Effector memory CD8-positive, alpha-beta T cell (primary cell): Measurements from ENCODE around the gene ELFN2.

ENCODE experiments used
- ATAC-seq: fragments of 150-1000 bp; cut with Tn5 transposase; replicated peaks from 2 replicates; pipeline ENCODE4 v1.10.0; 2021; ENCODE audit warnings: mild to moderate bottlenecking, moderate library complexity
- DNase-seq, 3 experiments: peaks; one replicate each; pipeline ENCODE4 v3.0.0; 2021
- H3K27ac Mint-ChIP-seq, 2 donors: one replicate each; pipeline ENCODE4 v1.8.0; 2022; ENCODE audit warnings: mild to moderate bottlenecking in 2 of 2, mixed read lengths in 2 of 2, moderate library complexity in 2 of 2
- H3K27me3 Mint-ChIP-seq, 2 donors: one replicate each; pipeline ENCODE4 v1.8.0; 2022; ENCODE audit warnings: mixed read lengths in 2 of 2
- H3K36me3 Mint-ChIP-seq: one replicate; pipeline ENCODE4 v1.8.0; 2022; ENCODE audit warnings: mild to moderate bottlenecking, moderate library complexity, mixed read lengths; ENCODE audit not compliant: insufficient read depth
- H3K4me1 Mint-ChIP-seq, 2 donors: one replicate each; pipeline ENCODE4 v1.8.0; 2022; ENCODE audit warnings: low read depth in 2 of 2, mixed read lengths in 2 of 2
- H3K4me3 Mint-ChIP-seq, 2 donors: one replicate each; pipeline ENCODE4 v1.8.0; 2022; ENCODE audit warnings: mild to moderate bottlenecking in 2 of 2, mixed read lengths in 2 of 2, moderate library complexity in 2 of 2
- H3K9me3 Mint-ChIP-seq, 2 donors: one replicate each; pipeline ENCODE4 v1.8.0; 2022; ENCODE audit warnings: mixed read lengths in 2 of 2

The ELFN2 gene

DNA sequence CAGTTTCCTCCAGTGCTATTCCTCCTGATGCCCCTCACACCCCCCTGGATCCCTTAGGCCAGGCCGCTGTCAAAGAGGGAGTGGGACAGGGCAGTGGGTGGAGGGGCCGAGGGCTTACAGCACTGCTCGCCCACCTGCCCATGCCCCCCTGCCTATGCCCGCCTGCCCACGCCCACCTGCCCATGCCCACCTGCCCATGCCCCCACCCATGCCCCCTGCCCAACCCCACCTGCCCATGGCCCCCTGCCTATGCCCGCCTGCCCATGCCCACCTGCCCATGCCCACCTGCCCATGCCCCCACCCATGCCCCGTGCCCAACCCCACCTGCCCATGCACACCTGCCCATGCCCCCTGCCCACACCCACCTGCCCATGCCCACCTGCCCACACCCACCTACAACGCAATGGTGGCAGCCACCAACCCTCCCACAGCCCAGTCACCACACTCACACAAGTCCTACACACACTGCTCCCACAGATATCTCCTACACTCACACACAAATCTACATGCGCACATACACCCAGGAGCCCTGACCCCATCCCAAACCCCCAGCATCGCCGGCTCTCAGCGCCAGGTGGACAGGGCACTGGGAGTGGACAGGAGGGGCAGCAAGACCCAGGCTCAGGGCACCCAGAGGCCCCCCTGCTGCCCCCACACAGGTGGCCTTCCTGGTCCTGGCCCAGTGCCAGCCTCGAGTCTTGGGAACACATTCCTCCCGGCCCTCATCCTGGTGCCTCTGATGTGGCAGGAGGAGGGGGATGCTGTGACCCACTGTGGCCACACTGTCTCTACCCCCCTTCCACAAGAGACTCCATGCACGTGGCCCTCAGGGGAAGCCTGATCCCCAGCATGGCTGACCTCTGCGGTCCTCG is 83.2 kb downstream of the ELFN2 start:
- DNase-seq (no peak), ATAC-seq (no peak)
- H3K36me3 Mint-ChIP-seq: peaks cover 6% of the 10 kb centered on the region
- peaks cover 17 to 51% of the 10 kb centered on the region in 2 donors for H3K27me3 Mint-ChIP-seq
- no peaks in the 10 kb centered on the region for H3K9me3 Mint-ChIP-seq
- H3K4me3 Mint-ChIP-seq: no peak overlapping the region
- no peak overlapping the region for H3K27ac Mint-ChIP-seq
- no peaks in the 10 kb centered on the region for H3K4me1 Mint-ChIP-seq

DNA sequence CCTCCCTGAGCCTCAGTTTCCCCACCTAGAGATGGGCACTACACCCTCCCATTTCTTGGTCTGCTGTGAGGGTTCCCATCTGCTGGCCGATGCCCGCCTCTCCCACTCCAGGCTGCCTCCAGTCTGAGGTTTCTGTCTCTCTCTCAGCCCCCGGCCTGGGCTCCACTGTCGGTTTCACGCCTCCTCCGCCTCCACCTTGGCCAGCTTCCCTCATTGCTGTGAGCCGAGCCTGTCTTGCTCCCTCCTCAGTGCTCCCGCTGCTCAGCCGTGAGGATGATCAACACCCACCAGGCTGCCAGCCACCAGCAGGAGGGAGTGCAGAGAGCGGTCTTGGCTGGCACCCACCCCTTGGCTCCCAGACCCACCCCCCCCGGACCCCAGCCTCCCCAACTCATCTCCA is 83.9 kb downstream of the ELFN2 start:
- Mint-ChIP-seq H3K27me3 (peaks cover 19 to 55% of the 10 kb centered on the region in 2 donors), H3K36me3 (peaks cover 6% of the 10 kb centered on the region), H3K27ac (no peak overlapping the region), H3K9me3 (no peaks in the 10 kb centered on the region), H3K4me3 (no peak overlapping the region), H3K4me1 (no peaks in the 10 kb centered on the region)
- ATAC-seq (no peak), DNase-seq (no peak)

DNA sequence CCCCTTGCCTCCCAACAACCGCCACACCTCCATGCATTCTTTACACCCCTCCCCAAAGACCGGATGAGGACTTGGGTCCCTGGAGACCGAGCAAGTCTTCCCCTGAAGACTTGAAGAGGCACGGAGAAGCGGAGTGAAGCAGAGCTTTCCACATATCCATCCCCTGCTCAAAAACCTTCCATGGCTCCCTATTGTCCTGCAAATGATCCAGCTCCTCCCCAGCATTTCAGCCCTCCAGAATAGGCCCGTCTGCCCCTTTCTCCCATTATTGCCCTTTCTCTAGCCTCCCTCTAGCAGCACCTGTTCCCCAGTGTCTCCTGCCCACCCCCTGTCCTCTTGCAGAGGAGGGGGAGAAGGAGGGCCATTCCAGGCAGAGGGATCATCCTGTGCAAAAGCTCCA is 85.2 kb downstream of the ELFN2 start:
- peaks cover 6% of the 10 kb centered on the region for H3K36me3 Mint-ChIP-seq
- peaks cover 29 to 58% of the 10 kb centered on the region in 2 donors for H3K27me3 Mint-ChIP-seq
- ATAC-seq (no peak), DNase-seq (no peak)
- H3K4me3 Mint-ChIP-seq: no peak overlapping the region
- no peak overlapping the region for H3K27ac Mint-ChIP-seq
- H3K9me3 Mint-ChIP-seq: no peaks in the 10 kb centered on the region
- peaks cover 0 to 1% of the 10 kb centered on the region in 2 donors for H3K4me1 Mint-ChIP-seq

GRCh38 chr22:37340331-37341262 is 86.7 kb downstream of the ELFN2 start:
- H3K4me3 Mint-ChIP-seq: no peak overlapping the region
- no peak for DNase-seq
- H3K36me3 Mint-ChIP-seq: peaks cover 3% of the 10 kb centered on the region
- H3K9me3 Mint-ChIP-seq: no peaks in the 10 kb centered on the region
- peaks cover 39 to 64% of the 10 kb centered on the region in 2 donors for H3K27me3 Mint-ChIP-seq
- no peak overlapping the region for H3K27ac Mint-ChIP-seq
- H3K4me1 Mint-ChIP-seq: peaks cover 0 to 4% of the 10 kb centered on the region in 2 donors
- ATAC-seq: no peak

DNA sequence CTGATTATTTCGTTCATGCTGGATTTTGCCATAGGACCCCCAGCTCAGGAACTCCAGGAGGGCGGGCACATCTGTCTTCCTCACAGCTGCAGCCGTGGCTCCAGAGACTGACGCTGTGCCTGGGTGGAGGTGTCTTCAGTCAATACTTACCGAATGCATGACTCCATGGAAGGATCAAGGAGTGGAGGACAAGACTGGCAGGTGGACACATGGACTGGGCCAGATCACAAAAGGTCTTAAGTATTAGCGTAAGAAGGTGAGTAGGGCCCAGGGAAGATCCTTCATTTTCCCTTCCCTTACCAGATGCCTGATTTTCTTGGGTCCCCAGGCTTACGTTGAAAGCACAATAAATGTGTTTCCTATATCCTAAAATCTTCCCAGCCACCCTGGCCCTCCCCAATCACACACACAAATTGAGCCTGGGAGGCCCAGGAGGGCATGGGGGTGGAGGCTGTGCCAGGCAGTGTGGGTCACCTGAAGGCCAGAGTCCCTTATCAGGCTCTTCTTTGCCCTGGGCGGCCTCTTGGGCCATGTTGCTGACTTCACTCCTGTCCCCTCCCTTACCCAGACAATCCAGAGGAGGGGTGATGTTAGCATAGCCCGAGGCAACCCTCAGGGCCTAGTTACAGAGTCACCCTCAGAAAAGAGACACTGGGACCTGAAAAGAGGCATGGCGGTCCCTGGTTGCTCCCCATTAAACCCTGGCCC is 88.6 kb downstream of the ELFN2 start:
- H3K9me3 Mint-ChIP-seq: no peaks in the 10 kb centered on the region
- peaks cover 43 to 64% of the 10 kb centered on the region in 2 donors for H3K27me3 Mint-ChIP-seq
- H3K27ac Mint-ChIP-seq: no peak overlapping the region
- H3K36me3 Mint-ChIP-seq: peaks cover 3% of the 10 kb centered on the region
- DNase-seq (no peak), ATAC-seq (no peak)
- no peak overlapping the region for H3K4me3 Mint-ChIP-seq
- H3K4me1 Mint-ChIP-seq: peaks cover 5 to 9% of the 10 kb centered on the region in 2 donors

DNA sequence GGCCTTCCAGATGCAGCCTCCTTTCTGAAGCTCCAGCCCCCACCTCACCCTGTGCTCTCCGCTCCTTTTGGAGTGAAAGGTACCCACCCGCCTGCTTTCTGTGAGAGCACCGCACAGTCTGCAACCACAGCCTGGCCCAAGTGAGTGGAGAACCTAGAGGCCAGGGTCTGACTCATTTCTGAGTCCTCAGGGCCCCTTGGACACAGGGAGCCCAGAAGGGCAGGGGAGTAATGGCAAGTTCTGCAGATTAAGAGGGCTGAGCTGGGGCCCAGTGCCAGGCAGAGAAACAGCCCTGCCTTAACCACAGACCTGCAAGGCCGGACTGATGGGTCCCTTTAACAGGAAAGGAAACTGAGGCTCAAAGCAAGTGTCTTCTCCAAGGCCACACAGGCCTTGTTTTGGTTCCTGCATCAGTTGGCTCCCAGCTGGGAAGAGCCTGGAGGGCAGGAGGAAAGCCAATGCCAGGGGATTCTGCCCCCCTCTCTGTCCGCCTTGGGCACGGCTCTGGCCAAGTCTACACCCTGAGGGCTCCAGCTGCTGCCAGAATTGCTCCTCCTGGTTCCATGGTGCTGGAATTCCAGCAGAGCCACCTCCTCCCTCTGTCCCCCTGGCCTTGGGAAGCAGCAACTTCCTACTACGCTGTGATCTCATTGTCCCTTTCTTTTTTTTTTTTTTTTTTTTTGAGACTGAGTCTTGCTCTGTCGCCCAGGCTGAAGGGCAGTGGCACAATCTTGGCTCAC is 89.9 kb downstream of the ELFN2 start:
- H3K4me3 Mint-ChIP-seq: no peak overlapping the region
- DNase-seq: no peak
- peaks cover 50 to 76% of the 10 kb centered on the region in 2 donors for H3K27me3 Mint-ChIP-seq
- H3K4me1 Mint-ChIP-seq: peaks cover 5 to 11% of the 10 kb centered on the region in 2 donors
- H3K27ac Mint-ChIP-seq: no peak overlapping the region
- peaks cover 6% of the 10 kb centered on the region for H3K36me3 Mint-ChIP-seq
- H3K9me3 Mint-ChIP-seq: no peaks in the 10 kb centered on the region
- no peak for ATAC-seq

DNA sequence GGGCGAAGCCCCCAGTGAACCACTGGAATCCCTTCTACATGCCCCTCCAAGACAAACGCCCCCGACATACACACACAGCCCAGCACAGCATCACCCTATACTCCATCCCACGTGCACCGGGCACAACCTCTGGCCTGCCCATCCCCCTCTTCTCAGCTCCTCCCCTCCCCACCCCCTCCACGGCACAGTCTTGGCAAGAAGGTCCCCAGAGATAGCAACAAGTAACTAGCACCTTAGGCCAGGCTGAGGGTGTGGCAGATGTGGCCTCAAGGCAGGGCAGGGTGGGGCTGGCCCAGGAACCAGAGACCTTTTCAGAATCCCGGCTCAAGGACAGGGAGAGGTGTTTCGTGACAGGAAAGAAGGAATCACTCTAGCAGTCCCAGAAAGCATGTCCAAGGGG is 90.7 kb downstream of the ELFN2 start:
- H3K4me3 Mint-ChIP-seq: no peak overlapping the region
- peaks cover 51 to 84% of the 10 kb centered on the region in 2 donors for H3K27me3 Mint-ChIP-seq
- peaks cover 6% of the 10 kb centered on the region for H3K36me3 Mint-ChIP-seq
- H3K27ac Mint-ChIP-seq: no peak overlapping the region
- ATAC-seq: no peak
- DNase-seq: no peak
- H3K4me1 Mint-ChIP-seq: peaks cover 5 to 11% of the 10 kb centered on the region in 2 donors
- no peaks in the 10 kb centered on the region for H3K9me3 Mint-ChIP-seq

GRCh38 chr22:37335806-37336199 is 91.5 kb downstream of the ELFN2 start:
- H3K27me3 Mint-ChIP-seq: peaks cover 51 to 89% of the 10 kb centered on the region in 2 donors

DNA sequence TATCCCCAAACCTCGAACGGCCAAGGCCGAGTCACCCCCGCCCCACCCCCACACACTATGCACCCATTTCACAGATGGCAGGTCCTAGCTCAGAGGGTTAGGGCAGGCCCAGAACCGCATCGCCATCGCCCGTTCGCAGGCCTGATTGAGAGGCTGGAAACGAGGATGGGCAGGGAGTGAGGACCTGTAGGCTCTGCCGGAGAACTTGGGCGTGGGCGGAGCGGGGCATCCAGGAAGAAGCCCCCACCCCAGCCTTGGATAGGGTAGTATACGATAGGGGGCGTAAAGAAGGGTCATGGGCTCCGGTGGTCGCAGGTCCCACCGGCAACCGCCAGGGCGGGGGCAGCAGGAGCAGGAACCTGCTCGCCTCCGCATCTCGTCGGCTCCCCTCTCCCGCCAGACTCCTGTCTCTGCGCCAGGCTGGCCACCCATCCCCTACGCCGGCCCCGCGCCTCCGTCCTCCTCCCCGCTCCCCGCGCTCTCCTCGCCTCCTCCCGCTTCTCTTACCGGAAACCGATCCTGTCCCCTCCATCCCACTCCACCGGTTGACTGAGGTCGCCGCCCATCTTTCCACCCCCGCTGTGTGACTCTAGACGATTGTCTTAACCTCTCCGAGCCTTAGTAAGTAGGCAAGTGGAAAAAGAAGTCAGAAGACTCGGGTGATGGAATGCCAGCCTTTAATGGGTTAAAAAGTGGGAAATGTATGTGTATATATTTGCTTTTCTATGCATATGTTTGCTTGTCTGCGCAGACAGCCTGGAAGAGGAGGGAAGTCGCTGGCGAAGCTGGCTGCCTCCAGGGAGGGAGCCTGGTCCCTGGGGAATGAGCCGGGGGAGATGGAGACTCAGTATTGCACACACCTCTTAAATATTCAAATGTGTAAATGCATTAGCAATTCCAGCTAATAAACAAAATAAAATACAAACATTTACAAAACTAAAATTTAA is 92.1 kb downstream of the ELFN2 start:
- DNase-seq (no peak), ATAC-seq (no peak)
- H3K4me1 Mint-ChIP-seq: peaks cover 8 to 12% of the 10 kb centered on the region in 2 donors
- H3K27me3 Mint-ChIP-seq: peaks cover 51 to 92% of the 10 kb centered on the region in 2 donors
- H3K4me3 Mint-ChIP-seq: peak overlapping the region; percentile 8 to 25
- no peaks in the 10 kb centered on the region for H3K9me3 Mint-ChIP-seq
- no peak overlapping the region for H3K27ac Mint-ChIP-seq
- H3K36me3 Mint-ChIP-seq: peaks cover 12% of the 10 kb centered on the region

More at GRCh38 chr22:37335806-37336199, 91.5 kb downstream of the ELFN2 start:
- DNase-seq: no peak
- H3K9me3 Mint-ChIP-seq: no peaks in the 10 kb centered on the region
- H3K4me3 Mint-ChIP-seq: no peak overlapping the region
- peaks cover 5 to 11% of the 10 kb centered on the region in 2 donors for H3K4me1 Mint-ChIP-seq
- H3K27ac Mint-ChIP-seq: no peak overlapping the region
- no peak for ATAC-seq
- H3K36me3 Mint-ChIP-seq: peaks cover 8% of the 10 kb centered on the region

GRCh38 chr22:37334461-37334858 is 92.8 kb downstream of the ELFN2 start:
- Mint-ChIP-seq H3K36me3 (peaks cover 14% of the 10 kb centered on the region), H3K9me3 (no peaks in the 10 kb centered on the region), H3K4me1 (peaks cover 10 to 12% of the 10 kb centered on the region in 2 donors), H3K27ac (no peak overlapping the region), H3K27me3 (peaks cover 51 to 94% of the 10 kb centered on the region in 2 donors), H3K4me3 (no peak overlapping the region)
- no peak for ATAC-seq
- no peak for DNase-seq

- peaks cover 51 to 94% of the 10 kb centered on the region in 2 donors for H3K27me3 Mint-ChIP-seq
- no peak overlapping the region for H3K27ac Mint-ChIP-seq
- H3K36me3 Mint-ChIP-seq: peaks cover 19% of the 10 kb centered on the region
- H3K4me3 Mint-ChIP-seq: peak overlapping the region in 1 of 2 donors; percentile 25
- no peaks in the 10 kb centered on the region for H3K9me3 Mint-ChIP-seq
- peaks cover 14 to 16% of the 10 kb centered on the region in 2 donors for H3K4me1 Mint-ChIP-seq
- DNase-seq (no peak), ATAC-seq (no peak)
These were observed 93.4 kb downstream of the ELFN2 start for GRCh38 chr22:37333724-37334460.
